HepG2 (cell line): ENCODE results near the gene APOBEC3B. TPM values are rescaled to one million over a fixed set of nuclear protein-coding genes. Genes with fewer than 3 reads are reported as not detected.

Experiments used
- NFE2L1 ChIP-seq: sonication (generic); formaldehyde crosslinking; IDR thresholded peaks from 2 replicates; pipeline ENCODE4 v1.4.0; 2020; ENCODE audit warnings: missing genetic modification reagents, mild to moderate bottlenecking, borderline replicate concordance
- PHF5A ChIP-seq: IDR thresholded peaks from one replicate; pipeline ENCODE4 v1.6.1; 2018; ENCODE audit warnings: low read depth, missing genetic modification reagents; ENCODE audit not compliant: unreplicated experiment
- SIX4 ChIP-seq: sonication (generic); formaldehyde crosslinking; IDR thresholded peaks from 2 replicates; pipeline ENCODE4 v1.4.0; 2020; ENCODE audit warnings: missing genetic modification reagents
- SP140L ChIP-seq: sonication (generic); formaldehyde crosslinking; IDR thresholded peaks from 2 replicates; pipeline ENCODE4 v1.4.0; 2020; ENCODE audit warnings: missing genetic modification reagents, borderline replicate concordance
- ZFP90 ChIP-seq: sonication (generic); formaldehyde crosslinking; IDR thresholded peaks from 2 replicates; pipeline ENCODE4 v1.8.0; 2022; ENCODE audit warnings: missing genetic modification reagents, mild to moderate bottlenecking, inconsistent platforms, borderline replicate concordance
- polyA plus RNA-seq, 8 experiments: library from polyadenylated mRNA; depleted of rRNA in 3 of 8; stranded (reverse) in 7 of 8; unstranded in 1 of 8; fragments of >200 nt; fragmentation: Illumina TruSeq in 4 of 8; extraction: Trizol in 4 of 8; gene quantifications; 2 replicates each; pipeline versions ENCODE4 v1.2.1 to v1.2.3, GENCODE V29; 2011 to 2016; ENCODE audit warnings: low read depth in 4 of 8, missing spikeins in 1 of 8, mixed read lengths in 1 of 8; ENCODE audit not compliant: insufficient read depth in 1 of 8
- total RNA-seq, 5 experiments: library from RNA; depleted of rRNA; stranded (reverse); fragments of >200 nt; fragmentation: Illumina TruSeq; extraction: Trizol; gene quantifications; 2 replicates each; pipeline ENCODE4 v1.2.3, GENCODE V29; 2016; ENCODE audit warnings: low read depth in 1 of 5
- TF ChIP-seq, protein P1 (sequence below): sonication (generic); formaldehyde crosslinking; IDR thresholded peaks from 2 replicates; pipeline ENCODE4 v1.4.0; 2020; ENCODE audit warnings: mild to moderate bottlenecking, missing genetic modification reagents
- TF ChIP-seq, protein P2 (sequence below), 2 experiments: fragments of 450-650 bp in 1 of 2; sonication (generic) in 1 of 2; formaldehyde crosslinking; IDR thresholded peaks; 2 replicates each; pipeline versions ENCODE4 v1.5.0 to v1.8.0; 2020 to 2022; ENCODE audit warnings: mild to moderate bottlenecking in 1 of 2, missing genetic modification reagents in 1 of 2

Gene APOBEC3B
- total and polyA plus RNA-seq, 2 of the 13 experiments (the other 11 are each of a cell fraction or from before 2014, with no cell fraction given), result 6.7 to 8.8 TPM

DNA sequence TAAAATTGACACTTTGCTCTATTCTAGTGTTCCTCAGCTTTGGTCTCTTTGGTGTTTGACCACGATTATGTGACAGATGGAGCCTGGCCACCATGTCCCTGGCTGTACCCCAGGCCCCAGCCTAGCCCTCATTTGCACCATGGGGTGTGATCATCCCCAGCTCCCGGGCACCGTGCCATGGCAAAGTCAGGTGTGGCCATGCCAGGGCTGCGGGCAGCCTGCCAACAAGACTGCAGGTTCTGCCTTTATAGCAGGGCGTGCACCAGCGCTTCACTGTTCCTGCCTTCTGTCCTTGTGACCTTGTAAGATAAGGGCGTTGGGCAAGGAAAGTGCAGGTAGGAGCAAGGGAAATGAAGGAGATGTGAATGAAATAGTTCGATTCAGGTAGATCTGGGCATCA, 47.1 kb upstream of the APOBEC3B start (continued):
- TF ChIP-seq, protein P1, sequence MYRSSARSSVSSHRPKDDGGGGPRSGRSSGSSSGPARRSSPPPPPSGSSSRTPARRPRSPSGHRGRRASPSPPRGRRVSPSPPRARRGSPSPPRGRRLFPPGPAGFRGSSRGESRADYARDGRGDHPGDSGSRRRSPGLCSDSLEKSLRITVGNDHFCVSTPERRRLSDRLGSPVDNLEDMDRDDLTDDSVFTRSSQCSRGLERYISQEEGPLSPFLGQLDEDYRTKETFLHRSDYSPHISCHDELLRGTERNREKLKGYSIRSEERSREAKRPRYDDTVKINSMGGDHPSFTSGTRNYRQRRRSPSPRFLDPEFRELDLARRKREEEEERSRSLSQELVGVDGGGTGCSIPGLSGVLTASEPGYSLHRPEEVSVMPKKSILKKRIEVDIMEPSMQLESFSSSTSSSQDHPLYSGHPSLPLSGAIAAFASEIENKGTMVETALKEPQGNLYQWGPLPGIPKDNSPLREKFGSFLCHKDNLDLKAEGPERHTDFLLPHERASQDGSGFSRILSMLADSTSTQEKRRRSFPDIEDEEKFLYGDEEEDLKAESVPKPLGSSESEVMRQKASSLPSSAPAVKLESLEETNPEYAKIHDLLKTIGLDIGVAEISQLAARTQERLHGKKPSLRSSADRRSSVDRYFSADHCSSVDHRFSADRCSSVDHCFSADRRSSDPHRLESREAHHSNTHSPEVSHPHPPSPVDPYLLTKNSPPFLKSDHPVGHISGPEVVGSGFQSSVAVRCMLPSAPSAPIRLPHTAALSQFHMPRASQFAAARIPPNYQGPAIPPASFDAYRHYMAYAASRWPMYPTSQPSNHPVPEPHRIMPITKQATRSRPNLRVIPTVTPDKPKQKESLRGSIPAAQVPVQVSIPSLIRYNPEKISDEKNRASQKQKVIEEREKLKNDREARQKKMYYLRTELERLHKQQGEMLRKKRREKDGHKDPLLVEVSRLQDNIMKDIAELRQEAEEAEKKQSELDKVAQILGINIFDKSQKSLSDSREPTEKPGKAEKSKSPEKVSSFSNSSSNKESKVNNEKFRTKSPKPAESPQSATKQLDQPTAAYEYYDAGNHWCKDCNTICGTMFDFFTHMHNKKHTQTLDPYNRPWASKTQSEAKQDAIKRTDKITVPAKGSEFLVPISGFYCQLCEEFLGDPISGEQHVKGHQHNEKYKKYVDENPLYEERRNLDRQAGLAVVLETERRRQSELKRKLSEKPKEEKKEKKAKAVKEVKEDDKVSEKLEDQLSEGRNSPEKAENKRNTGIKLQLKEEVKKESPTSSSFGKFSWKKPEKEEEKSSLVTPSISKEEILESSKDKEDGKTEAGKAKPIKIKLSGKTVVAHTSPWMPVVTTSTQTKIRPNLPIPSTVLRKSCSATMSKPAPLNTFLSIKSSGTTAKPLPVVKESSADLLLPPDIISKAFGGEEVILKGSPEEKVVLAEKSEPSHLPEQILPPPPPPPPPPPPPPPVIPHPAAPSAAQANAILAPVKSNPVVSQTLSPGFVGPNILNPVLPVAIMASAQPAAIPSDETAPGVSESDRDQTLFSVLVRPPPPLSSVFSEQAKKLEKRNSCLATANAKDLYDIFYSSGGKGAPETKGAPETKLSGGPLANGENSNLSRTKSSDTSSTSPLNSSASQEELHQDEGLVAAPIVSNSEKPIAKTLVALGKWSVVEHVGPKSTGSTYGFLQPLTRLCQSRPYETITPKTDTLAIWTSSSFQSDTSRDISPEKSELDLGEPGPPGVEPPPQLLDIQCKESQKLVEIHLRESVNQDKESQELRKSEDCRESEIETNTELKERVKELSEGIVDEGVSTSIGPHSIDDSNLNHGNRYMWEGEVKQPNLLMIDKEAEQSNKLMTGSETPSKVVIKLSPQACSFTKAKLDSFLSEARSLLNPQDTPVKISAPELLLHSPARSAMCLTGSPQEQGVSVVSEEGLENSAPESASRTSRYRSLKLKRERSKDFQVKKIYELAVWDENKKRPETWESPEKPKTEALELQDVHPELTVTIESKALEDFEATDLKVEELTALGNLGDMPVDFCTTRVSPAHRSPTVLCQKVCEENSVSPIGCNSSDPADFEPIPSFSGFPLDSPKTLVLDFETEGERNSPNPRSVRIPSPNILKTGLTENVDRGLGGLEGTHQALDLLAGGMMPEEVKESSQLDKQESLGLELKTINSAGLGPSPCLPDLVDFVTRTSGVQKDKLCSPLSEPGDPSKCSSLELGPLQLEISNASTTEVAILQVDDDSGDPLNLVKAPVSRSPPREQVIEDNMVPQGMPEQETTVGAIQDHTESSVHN (CRISPR knock-in tag), result no peak
- no peak for TF ChIP-seq SIX4 (CRISPR knock-in tag)
- no peak for TF ChIP-seq PHF5A (CRISPR knock-in tag)
- no peak for TF ChIP-seq NFE2L1 (CRISPR knock-in tag)
- TF ChIP-seq, protein P2, sequence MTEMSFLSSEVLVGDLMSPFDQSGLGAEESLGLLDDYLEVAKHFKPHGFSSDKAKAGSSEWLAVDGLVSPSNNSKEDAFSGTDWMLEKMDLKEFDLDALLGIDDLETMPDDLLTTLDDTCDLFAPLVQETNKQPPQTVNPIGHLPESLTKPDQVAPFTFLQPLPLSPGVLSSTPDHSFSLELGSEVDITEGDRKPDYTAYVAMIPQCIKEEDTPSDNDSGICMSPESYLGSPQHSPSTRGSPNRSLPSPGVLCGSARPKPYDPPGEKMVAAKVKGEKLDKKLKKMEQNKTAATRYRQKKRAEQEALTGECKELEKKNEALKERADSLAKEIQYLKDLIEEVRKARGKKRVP (CRISPR knock-in tag; IDR thresholded peaks at IDR 0.05), result no peak
- no peak for TF ChIP-seq SP140L
- no peak for TF ChIP-seq ZFP90 (CRISPR knock-in tag)
